GM12878 (cell line): ENCODE data around the gene ATRN. TPM values are rescaled to one million over a fixed set of nuclear protein-coding genes. Genes with fewer than 3 reads are reported as not detected.

Source experiments
- ATAC-seq: fragments of 200-7000 bp; cut with Tn5 transposase; 3 replicates; pipeline ENCODE4 v1.9.1; 2020; ENCODE audit warnings: mild to moderate bottlenecking, moderate library complexity
- BruUV-seq: library from RNA; stranded (reverse); fragments of 400-500 nt; replicated peaks from 2 replicates; lab custom pipeline; 2021; lab: Mats Ljungman, UMichigan
- CTCF ChIA-PET: fragments of 300-600 bp; sonication (Branson Sonifier 250); formaldehyde crosslinking; extraction: SDS; loops from one replicate; lab custom pipeline; 2021; ENCODE audit warnings: inconsistent platforms; lab: Yijun Ruan, JAX
- POLR2A ChIA-PET: fragments of 350-600 bp; formaldehyde crosslinking; extraction: SDS; loops from one replicate; lab custom pipeline; 2021; ENCODE audit warnings: inconsistent platforms; lab: Charles Lee
- RAD21 ChIA-PET: fragments of 300-600 bp; sonication (Branson Sonifier 250); formaldehyde crosslinking; loops from one replicate; lab custom pipeline; 2023; ENCODE audit warnings: antibody characterized with exemption; ENCODE audit not compliant: unreplicated experiment; lab: Charles Lee
- SMC1A ChIA-PET: fragments of 300-600 bp; sonication (Branson Sonifier 250); formaldehyde crosslinking; loops from one replicate; lab custom pipeline; 2023; ENCODE audit not compliant: unreplicated experiment, uncharacterized antibody; lab: Charles Lee
- DNase-seq: peaks from one replicate; pipeline ENCODE4 v3.0.0-alpha.2; 2011; ENCODE audit warnings: low read depth, low spot score
- FAIRE-seq: peaks from 3 replicates; lab custom pipeline; 2011; peaks lifted over from hg19 to GRCh38; lab: Jason Lieb, UNC
- H2AFZ ChIP-seq: 2 replicates; pipeline ENCODE4 v1.6.0; 2011; ENCODE audit warnings: low read depth, low read length, control low read depth; ENCODE audit not compliant: control insufficient read depth
- H3K27ac ChIP-seq: 2 replicates; pipeline ENCODE4 v1.5.1; 2011; ENCODE audit warnings: control low read depth; ENCODE audit not compliant: control insufficient read depth, insufficient read depth
- H3K27me3 ChIP-seq, 2 experiments: replicated peaks in 1 of 2; 2 replicates each; pipeline versions ENCODE4 v1.6.0 to v1.6.1; 2011; ENCODE audit warnings: low read length in 1 of 2; ENCODE audit not compliant: control insufficient read depth in 2 of 2, insufficient read depth in 2 of 2
- H3K36me3 ChIP-seq, 2 experiments: 2 replicates each; pipeline ENCODE4 v1.5.1; 2011; ENCODE audit warnings: low read length in 1 of 2; ENCODE audit not compliant: control insufficient read depth in 2 of 2, insufficient read depth in 2 of 2
- H3K4me1 ChIP-seq: 2 replicates; pipeline ENCODE4 v1.6.1; 2011; ENCODE audit warnings: mild to moderate bottlenecking, low read length, moderate library complexity, mixed read lengths; ENCODE audit not compliant: control insufficient read depth, insufficient read depth
- H3K4me2 ChIP-seq: 2 replicates; pipeline ENCODE4 v1.6.0; 2011; ENCODE audit warnings: control low read depth; ENCODE audit not compliant: control insufficient read depth, insufficient read depth
- H3K4me3 ChIP-seq: fragments of 200-600 bp; sonication (generic); 2 replicates; pipeline ENCODE4 v1.5.1; 2016
- H3K79me2 ChIP-seq: 2 replicates; pipeline ENCODE4 v1.6.0; 2011; ENCODE audit warnings: low read length; ENCODE audit not compliant: control insufficient read depth, insufficient read depth
- H3K9ac ChIP-seq: 2 replicates; pipeline ENCODE4 v1.8.0; 2011; ENCODE audit warnings: low read length, control low read depth, mixed read lengths; ENCODE audit not compliant: control insufficient read depth, insufficient read depth
- H3K9me3 ChIP-seq: replicated peaks from 3 replicates; pipeline ENCODE4 v1.5.1; 2011; ENCODE audit warnings: mild to moderate bottlenecking, low read length; ENCODE audit not compliant: control insufficient read depth, insufficient read depth
- H4K20me1 ChIP-seq: 2 replicates; pipeline ENCODE4 v1.6.0; 2011; ENCODE audit not compliant: control insufficient read depth, insufficient read depth
- ATF7 ChIP-seq: fragments of 450-650 bp; IDR thresholded peaks from 2 replicates; pipeline ENCODE4 v1.6.1; 2016; ENCODE audit warnings: low read depth, mild to moderate bottlenecking
- CEBPB ChIP-seq, 2 experiments: fragments of 150-350 bp in 1 of 2; IDR thresholded peaks; 2 replicates each; pipeline ENCODE4 v1.6.1; 2012 to 2014; ENCODE audit warnings: low read depth in 2 of 2, low read length in 2 of 2, borderline replicate concordance in 1 of 2, inconsistent platforms in 1 of 2
- DPF2 ChIP-seq: fragments of 450-650 bp; IDR thresholded peaks from 2 replicates; pipeline ENCODE4 v1.6.1; 2017; ENCODE audit warnings: mild to moderate bottlenecking
- E2F4 ChIP-seq: IDR thresholded peaks from 2 replicates; pipeline ENCODE4 v1.6.1; 2012; ENCODE audit warnings: low read depth, low read length, improper control_type of control experiment
- E4F1 ChIP-seq: fragments of 450-650 bp; IDR thresholded peaks from 2 replicates; pipeline ENCODE4 v1.6.1; 2018; ENCODE audit warnings: borderline replicate concordance, mild to moderate bottlenecking; ENCODE audit not compliant: partially characterized antibody
- EP300 ChIP-seq, 2 experiments: fragments of 150-350 bp in 1 of 2; IDR thresholded peaks; 2 replicates each; pipeline ENCODE4 v1.6.1; 2011 to 2012; ENCODE audit warnings: low read depth in 2 of 2, low read length in 2 of 2, borderline replicate concordance in 1 of 2, improper control_type of control experiment in 1 of 2, inconsistent platforms in 1 of 2; ENCODE audit not compliant: control insufficient read depth in 1 of 2
- FOXM1 ChIP-seq: IDR thresholded peaks from 2 replicates; pipeline ENCODE4 v1.6.1; 2012; ENCODE audit warnings: low read depth, mild to moderate bottlenecking, inconsistent platforms, low read length, moderate library complexity
- MEF2B ChIP-seq: fragments of 450-650 bp; IDR thresholded peaks from 2 replicates; pipeline ENCODE4 v1.6.1; 2018; ENCODE audit warnings: mild to moderate bottlenecking, moderate library complexity; ENCODE audit not compliant: partially characterized antibody, poor library complexity, severe bottlenecking
- NRF1 ChIP-seq: conservative IDR thresholded peaks from 2 replicates; pipeline ENCODE4 v1.6.1; 2011; ENCODE audit warnings: mild to moderate bottlenecking, low read depth, low read length, improper control_type of control experiment
- PAX8 ChIP-seq: fragments of 450-650 bp; IDR thresholded peaks from 2 replicates; pipeline ENCODE4 v1.6.1; 2017; ENCODE audit warnings: mild to moderate bottlenecking, moderate library complexity
- SIN3A ChIP-seq: IDR thresholded peaks from 2 replicates; pipeline ENCODE4 v1.6.1; 2012; ENCODE audit warnings: low read depth, low read length, improper control_type of control experiment
- ZBTB4 ChIP-seq: fragments of 450-650 bp; formaldehyde crosslinking; IDR thresholded peaks from 2 replicates; pipeline ENCODE4 v1.4.0; 2022; ENCODE audit warnings: mild to moderate bottlenecking, moderate library complexity
- ZZZ3 ChIP-seq: IDR thresholded peaks from 2 replicates; pipeline ENCODE4 v1.6.1; 2011; ENCODE audit warnings: low read depth; ENCODE audit not compliant: control insufficient read depth, insufficient read length
- WGBS: methylation state at CpG from one replicate; pipeline ENCODE4 v1.1.6; 2016; ENCODE audit warnings: low lambda C conversion rate; ENCODE audit not compliant: insufficient replicate concordance, insufficient coverage; ENCODE audit errors: missing lambda C conversion rate; 5-methylcytosine and 5-hydroxymethylcytosine counted together
- in situ Hi-C: fragments of 300-500 bp; cut with MboI; formaldehyde crosslinking; loops from 9 replicates; pipeline ENCODE4 v1.14.3; 2018; ENCODE audit warnings: mixed read lengths
- intact Hi-C: fragments of 100-400 bp; cut with micrococcal nuclease; formaldehyde crosslinking; loops from one replicate; pipeline ENCODE4 v1.14.2; 2022; ENCODE audit not compliant: unreplicated experiment
- polyA plus RNA-seq, 11 experiments: library from polyadenylated mRNA; depleted of rRNA in 4 of 11; unstranded in 6 of 11; stranded (reverse) in 5 of 11; fragments of >200 nt; fragmentation: Nextera tagmentation in 4 of 11; fragmentation: Illumina TruSeq in 1 of 11; extraction: Ambion mirVana in 4 of 11; extraction: Trizol in 1 of 11; gene quantifications; 1 replicate in 1 of 11; 2 replicates in 10 of 11; pipeline versions ENCODE4 v1.2.1 to v1.2.3, GENCODE V29; 2011 to 2016; ENCODE audit warnings: inconsistent platforms in 2 of 11, missing spikeins in 2 of 11, low read depth in 1 of 11
- total RNA-seq, 4 experiments: library from RNA; depleted of rRNA in 3 of 4; stranded (reverse); fragments of >200 nt in 3 of 4; fragmentation: Illumina TruSeq in 1 of 4; extraction: Trizol in 1 of 4; gene quantifications; 2 replicates each; pipeline versions ENCODE4 v1.2.1 to v1.2.3, GENCODE V29; 2013 to 2021

Gene ATRN
- total and polyA plus RNA-seq, 10 of the 15 experiments (the other 5 are each of a cell fraction or from before 2014, with no cell fraction given) = 0.71 to 11.6 (median 6.9) TPM

GRCh38 chr20:3658019-3658715 lies 187.3 kb downstream of the ATRN start (continued):
- TF ChIP-seq E4F1 = no peak
- no peak for TF ChIP-seq FOXM1
- no peak for TF ChIP-seq EP300 (IDR thresholded peaks at IDR 0.05; ENCODE audit: borderline replicate concordance in 1 of 2, control insufficient read depth in 1 of 2, low read depth in 2 of 2, low read length in 2 of 2)
- no peak for TF ChIP-seq ZZZ3
- no peak for TF ChIP-seq ATF7
- no peak for TF ChIP-seq CEBPB (IDR thresholded peaks at IDR 0.05; ENCODE audit: borderline replicate concordance in 1 of 2, low read depth in 2 of 2, low read length in 2 of 2)

- peak; percentile 96 for ATAC-seq
- no TSS peak for BruUV-seq
- POLR2A ChIA-PET = interaction anchor here (0.6 kb wide), 2 partner anchors 234 to 235 kb away, joined by 4 to 5 read pairs; no protein-coding TSS in a partner anchor
- TF ChIP-seq PAX8 (no peak), ZBTB4 (CRISPR knock-in tag) (no peak), E2F4 (no peak), DPF2 (peak; percentile 88), NRF1 (no peak), MEF2B (peak; percentile 33), SIN3A (no peak)
Observed at GRCh38 chr20:3658716-3659491, 188.1 kb downstream of the ATRN start.

More at GRCh38 chr20:3658716-3659491, 188.1 kb downstream of the ATRN start:
- no peak overlapping the region for H3K9ac ChIP-seq
- no peaks in the 10 kb centered on the region for H3K79me2 ChIP-seq
- 0 out of 2 replicates have a peak overlapping the region, but pooled peaks have one; percentile 20 for H3K27ac ChIP-seq
- RAD21 ChIA-PET = interaction anchor here (1.1 kb wide), 1 partner anchor 34 kb away, joined by 8 read pairs; no protein-coding TSS in a partner anchor
- H3K9me3 ChIP-seq = no peaks in the 10 kb centered on the region
- no peak overlapping the region for H3K4me3 ChIP-seq
- FAIRE-seq = peak; percentile 98
- peak overlapping the region; percentile 17 for H3K4me2 ChIP-seq
- CTCF ChIA-PET = interaction anchor here (0.7 to 1.3 kb wide), 5 partner anchors 12 to 52 kb away, joined by 3 to 5 read pairs (median 3); no protein-coding TSS in a partner anchor
- peaks cover 6 to 11% of the 10 kb centered on the region in 2 experiments; a peak in 3 of 4 replicates for H3K27me3 ChIP-seq
- peak; percentile 77 for DNase-seq
- peaks cover 5% of the 10 kb centered on the region; the same call in 1 of the 2 replicates for H4K20me1 ChIP-seq
- peaks cover 22% of the 10 kb centered on the region for H3K4me1 ChIP-seq
- 21% methylated on average over 8 of the region's 8 CpGs for WGBS
- H3K36me3 ChIP-seq = no peaks in the 10 kb centered on the region
- SMC1A ChIA-PET = interaction anchor here (0.8 to 1.0 kb wide), 6 partner anchors 8 to 58 kb away, joined by 3 to 4 read pairs (median 3); no protein-coding TSS in a partner anchor
- intact Hi-C loops = no loop called here
- in situ Hi-C loops = no loop called here
- H2AFZ ChIP-seq = peak overlapping the region; percentile 90
